ENCODE results near the gene FAM107A. TPM values are rescaled to one million over a fixed set of nuclear protein-coding genes. Genes with fewer than 3 reads are reported as not detected.

The FAM107A gene, protein sequence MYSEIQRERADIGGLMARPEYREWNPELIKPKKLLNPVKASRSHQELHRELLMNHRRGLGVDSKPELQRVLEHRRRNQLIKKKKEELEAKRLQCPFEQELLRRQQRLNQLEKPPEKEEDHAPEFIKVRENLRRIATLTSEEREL
- polyA plus RNA-seq (ENCODE audit: insufficient read length in 4 of 4): 1 to 10 TPM; 3.9 to 6.2 (median 4.7) TPM

DNA sequence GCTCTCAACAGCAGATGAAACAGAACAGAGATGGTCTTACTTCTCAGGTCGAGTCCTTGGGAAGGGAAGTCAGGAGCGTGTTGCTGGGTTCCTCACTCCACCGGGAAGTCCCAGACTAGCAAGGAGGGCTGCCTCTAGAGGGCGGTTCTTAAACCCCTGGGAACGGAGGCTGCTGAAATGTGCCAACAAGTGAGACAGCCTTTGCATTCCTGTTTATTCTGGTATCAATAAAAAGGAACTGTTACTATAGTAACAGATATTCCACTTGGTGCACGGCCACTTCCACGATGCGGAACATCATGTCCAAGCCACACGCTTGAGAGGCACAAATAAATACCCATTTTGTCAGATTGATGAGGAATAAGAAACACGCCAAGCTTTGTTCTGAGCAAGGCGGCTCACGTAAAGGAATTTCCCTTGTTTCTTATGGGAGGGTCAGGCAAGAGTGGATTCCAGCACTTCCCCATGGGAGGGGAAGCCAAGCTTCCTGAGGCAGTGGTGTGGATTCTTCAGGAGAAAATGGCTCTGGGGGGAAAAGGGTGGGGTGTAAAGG is at the start of gene FAM107A:
TSS of gene FAM107A (minus strand) at position 123 of the 553 bp plus-strand sequence. CDS start 7,531 bp downstream, outside the sequence.
- no peak for DNase-seq (ENCODE audit: low read depth in 4 of 4, low spot score in 3 of 4)

DNA sequence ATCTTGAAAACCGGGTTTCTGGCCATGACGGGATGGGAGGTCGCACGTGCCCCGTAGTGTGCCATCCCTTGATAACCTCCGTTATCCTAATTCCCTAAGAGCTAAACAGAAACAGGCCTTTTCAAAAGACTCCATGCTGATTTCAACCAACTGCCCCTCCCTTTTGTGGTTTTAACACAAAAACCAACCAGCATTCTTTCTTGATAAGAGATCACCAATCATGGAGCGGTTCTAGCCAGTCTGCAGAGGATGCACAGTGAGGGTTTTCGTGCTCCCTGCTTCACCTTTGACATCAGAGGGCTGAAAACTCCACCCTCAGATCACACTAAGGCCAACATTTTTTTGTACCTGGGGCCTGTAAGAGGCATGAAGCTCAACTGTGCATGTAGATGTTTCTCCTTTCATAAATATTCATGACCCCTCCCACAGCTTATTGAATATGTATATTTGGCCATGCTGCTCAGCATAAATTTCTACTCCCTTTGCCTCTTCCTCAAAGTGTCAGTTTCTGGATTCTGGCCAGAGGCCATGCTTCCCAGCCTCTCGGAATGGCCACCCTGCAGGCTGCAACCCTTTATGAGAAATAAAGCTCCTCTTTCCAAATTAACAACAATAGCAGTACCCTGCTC is 48.1 kb upstream of the FAM107A start:
- no peak for DNase-seq (ENCODE audit: low read depth in 4 of 4, low spot score in 3 of 4)

DNA sequence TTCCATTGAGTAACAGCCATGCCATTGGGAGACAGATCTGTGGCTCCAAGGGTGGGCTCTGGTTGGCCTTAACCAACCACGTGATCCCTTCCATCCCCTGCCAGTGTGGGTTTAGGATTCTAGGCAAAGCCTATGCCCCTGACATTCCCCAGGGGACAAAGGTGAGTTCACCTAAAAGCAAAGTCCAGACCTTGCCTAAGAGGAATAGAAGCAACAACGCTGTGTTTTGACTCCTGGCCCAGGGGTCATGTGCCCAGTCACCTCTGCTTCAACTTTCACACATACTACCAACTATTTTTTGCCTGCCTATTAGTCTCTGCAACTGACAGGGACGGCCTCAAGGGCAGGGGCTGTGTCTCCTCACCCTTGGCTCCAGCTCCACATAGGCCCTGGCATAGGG is 47.4 kb upstream of the FAM107A start:
- no peak for DNase-seq (ENCODE audit: low read depth in 4 of 4, low spot score in 3 of 4)

DNA sequence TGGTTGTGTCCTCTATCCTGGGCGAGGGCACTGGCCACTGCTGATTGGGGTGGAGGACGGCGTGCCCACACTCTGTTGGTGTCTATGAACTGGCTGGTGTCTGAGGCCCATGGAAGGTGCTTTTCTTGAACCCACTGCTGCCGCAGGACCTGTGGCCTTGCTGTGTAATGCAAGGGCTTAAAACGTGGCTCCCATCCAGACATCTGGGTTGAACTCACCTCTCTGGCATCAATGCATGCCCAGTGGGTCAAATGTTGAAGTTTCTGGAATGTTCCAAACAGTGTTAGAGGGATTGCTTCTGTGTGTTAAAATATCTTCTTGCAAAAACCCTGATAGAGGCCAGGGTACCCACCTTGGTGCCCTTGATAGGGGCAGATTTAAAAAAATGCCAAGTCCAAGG is 46.8 kb upstream of the FAM107A start:
- no peak for DNase-seq (ENCODE audit: low read depth in 4 of 4, low spot score in 3 of 4)

DNA sequence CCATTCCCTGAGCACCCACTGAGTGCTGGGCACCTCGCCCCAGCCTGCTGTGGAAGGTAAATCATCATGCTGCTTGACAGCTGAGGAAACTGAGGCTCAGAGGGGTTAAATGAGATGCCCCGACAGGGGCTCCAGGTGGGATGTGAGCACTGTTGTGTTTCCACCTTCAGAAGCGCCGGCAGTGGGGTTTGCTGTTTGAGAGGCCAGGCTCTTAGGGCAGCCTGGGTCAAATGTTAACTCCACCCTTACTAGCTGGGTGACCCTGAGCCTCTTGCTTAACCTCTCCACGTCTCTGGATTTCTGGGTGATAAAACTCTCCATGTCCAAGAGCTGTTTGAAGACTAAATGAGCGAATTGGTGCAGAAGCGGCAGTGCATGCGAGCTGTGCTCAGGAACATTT is 46.3 kb upstream of the FAM107A start:
- DNase-seq (ENCODE audit: low read depth in 4 of 4, low spot score in 3 of 4): no peak

DNA sequence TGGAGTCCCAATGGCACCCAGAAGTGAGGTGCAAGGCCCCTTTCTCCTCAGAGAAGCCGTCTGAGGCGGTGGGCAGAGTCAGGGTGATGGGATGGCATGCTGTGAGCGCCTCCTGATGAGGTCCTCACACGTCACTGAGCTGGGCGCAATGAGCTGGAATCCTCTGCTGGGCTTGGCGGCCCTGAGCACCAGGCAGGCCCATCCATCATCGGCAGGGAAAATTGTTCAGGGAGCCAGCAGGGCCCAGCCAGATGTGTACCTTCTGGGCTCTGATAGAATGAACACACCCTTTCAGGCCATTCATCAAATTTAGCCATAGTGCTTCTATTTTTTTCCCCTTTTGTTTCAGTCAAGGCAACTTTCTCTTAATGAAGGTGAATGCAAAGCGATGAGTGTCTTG is 45.7 kb upstream of the FAM107A start:
- DNase-seq (ENCODE audit: low read depth in 4 of 4, low spot score in 3 of 4): no peak

DNA sequence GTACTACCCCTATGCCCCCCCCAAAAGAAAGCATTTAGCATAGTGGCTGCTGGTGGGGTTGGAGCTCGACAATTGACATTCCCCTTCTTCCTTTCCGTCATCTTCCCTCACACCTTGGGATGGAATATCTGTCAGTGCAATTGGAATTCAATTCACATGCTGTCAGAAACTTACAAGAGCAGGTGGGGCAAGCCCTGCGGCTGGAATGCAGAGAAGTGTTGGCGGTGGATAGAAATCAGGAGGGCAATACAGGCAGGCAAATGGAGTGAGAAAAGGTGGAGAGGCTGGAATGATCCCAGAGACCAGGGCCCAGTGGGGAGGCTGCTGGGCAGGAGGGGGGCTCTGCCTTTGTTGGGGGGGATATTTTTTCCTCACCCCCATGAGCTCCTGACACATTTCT is 45.2 kb upstream of the FAM107A start:
- DNase-seq (ENCODE audit: low read depth in 4 of 4, low spot score in 3 of 4): no peak

DNA sequence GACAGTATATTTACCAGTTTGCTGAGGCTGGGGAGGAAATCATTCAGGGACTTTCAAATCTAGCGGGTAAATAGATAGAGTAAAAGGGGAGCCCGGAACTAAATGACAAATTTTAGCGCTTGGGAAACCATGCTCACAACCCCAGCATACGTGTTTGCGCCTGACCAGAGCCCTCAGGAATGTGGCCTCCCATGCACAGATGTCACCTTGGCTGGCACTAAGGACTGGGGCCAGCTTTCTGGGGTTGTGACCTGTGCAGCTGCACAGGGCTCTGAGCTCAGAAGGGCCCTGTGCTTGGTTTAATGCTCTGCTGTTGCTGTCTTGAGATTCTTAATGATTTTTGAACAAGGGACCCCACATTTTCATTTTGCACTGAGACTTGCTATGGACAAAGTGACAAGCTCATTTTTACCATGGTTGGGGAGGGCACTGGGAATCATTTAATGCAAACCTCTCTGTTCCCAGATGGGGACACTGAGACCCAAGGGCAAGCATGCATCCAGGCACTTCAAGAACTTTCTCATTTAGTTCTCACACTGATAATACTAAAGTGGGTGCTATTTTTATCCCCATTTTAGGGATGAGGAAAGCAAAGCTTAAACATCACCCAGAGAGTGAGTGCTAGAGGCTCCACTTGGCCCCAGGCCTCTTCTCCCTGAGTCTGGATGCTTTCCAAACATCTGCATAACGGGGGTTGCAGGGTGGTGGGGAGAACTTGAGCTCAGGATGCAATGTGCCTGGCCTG is 44.1 kb upstream of the FAM107A start:
- no peak for DNase-seq (ENCODE audit: low read depth in 4 of 4, low spot score in 3 of 4)

DNA sequence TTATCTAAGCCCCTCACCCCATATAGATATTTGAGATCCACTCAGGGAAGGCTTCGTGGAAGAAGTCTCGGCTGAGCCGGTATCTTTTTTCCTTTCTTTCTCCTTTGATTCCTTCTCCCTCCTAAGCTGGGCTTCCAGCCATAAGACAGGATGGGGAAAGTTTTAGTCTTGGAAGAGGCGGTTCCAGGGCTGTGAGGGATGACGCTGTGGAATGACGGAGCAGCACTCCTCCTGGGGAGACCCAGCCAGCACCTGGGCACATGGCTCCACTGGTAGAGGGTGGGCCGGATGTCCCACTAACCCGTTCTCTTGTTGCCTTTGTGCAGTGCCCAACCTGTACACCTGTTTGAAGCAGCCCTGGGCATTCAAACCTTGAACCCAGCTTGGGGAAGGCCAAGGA is 43.2 kb upstream of the FAM107A start:
- DNase-seq (ENCODE audit: low read depth in 4 of 4, low spot score in 3 of 4): no peak

DNA sequence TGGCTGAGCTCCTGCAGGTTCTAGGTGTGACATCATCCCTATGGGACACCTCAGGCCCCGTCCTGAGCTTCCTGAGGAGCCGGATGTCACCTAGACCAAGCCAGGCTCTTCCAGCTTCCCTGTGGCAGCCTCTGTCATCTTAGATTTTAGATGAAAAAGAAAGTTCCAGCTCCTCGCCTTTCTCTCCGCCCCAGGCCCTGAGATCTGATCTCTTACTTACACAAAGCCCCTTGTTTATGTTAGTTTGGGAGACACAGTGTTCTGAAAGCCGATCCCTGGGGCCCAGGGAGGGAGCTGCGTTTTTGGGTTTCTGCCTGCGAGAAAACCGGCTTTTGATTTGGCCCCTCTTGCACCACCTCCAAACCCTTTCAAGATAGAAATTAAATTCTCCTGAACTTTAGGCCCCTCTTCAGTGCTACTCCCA is 40.2 kb upstream of the FAM107A start:
- peak in 2 of 4 donors; percentile 53 to 55 for DNase-seq (ENCODE audit: low read depth in 4 of 4, low spot score in 3 of 4)

DNA sequence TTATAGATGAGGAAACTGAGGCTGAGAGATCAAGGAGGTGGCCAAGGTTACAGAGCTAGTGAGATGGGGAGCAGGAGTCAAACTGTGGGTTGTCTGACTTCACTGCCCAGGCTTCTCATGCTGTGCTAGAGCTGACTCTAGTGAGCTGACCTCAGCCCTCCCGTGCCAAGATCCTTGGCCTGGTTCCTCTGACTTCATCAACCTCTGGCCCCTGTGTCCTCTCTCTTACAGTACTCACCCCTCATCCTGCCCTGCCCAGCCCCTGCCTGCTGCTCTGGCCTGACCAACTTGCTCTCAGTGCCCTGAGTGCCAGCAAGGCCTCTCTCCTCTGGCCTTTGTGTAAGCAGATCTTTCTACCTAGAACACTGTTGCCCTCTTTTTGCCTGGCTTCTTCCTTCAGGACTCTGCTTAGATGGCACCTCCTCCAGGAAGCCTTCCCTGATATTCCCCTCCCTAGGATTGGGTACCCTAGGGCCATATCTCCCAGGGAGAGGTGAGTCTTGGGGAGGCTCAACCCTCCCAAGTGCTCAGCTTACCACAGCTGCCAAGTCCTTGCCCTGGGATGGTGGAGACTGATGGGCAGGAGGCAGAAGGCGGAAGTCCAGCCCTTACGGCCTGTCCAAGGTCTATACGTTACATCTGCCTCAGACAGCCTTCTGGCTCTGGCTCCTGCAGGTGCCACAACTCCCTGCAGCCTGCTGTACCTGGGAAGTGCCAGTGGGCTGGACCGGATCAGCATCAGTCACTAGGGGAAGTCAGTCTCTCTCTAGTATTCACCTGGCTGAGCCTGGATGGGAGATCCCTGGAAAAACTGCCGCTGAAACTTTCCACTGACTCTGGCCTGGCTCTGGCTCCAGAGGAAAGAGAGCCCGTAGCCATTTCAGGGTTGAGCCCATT is 36.3 kb upstream of the FAM107A start:
- DNase-seq (ENCODE audit: low read depth in 4 of 4, low spot score in 3 of 4): no peak

DNA sequence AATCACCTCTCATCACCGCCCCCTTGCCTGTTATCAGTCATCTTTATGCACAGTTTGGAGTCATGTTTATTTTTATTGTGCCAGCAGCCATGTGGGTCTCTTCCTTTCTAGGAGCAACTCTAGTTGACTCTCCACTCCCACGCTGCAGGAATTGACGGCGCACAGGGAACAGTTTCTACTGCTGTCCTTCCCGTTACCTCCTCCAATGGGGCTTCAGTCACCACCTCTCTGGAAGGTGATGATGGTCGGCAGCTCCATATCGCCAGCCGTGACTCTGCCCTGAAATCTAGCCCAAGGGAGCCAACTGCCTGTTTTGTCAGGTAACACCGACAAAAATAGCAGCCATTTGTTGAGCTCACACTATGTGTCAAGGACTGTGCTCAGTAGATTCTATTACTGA is 35.6 kb upstream of the FAM107A start:
- no peak for DNase-seq (ENCODE audit: low read depth in 4 of 4, low spot score in 3 of 4)

DNA sequence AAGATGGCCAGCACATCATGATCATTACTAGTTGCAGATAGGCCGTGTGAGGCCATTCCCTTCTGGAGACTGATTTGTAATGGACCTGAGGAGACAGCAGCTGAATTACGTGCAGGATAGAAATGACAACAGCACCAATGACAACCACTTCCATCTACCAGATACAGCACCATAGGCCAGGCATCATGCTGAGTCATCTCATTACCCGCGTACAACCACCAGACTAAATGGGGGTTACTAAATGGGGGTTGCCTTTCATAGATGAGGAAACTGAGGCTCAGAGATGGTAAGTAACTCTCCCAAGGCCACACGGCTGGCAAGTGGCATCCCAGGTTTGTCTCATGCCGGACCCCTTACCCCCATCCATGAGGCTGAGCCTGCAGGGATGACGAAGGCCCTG is 32.8 kb upstream of the FAM107A start:
- DNase-seq (ENCODE audit: low read depth in 4 of 4, low spot score in 3 of 4): no peak

DNA sequence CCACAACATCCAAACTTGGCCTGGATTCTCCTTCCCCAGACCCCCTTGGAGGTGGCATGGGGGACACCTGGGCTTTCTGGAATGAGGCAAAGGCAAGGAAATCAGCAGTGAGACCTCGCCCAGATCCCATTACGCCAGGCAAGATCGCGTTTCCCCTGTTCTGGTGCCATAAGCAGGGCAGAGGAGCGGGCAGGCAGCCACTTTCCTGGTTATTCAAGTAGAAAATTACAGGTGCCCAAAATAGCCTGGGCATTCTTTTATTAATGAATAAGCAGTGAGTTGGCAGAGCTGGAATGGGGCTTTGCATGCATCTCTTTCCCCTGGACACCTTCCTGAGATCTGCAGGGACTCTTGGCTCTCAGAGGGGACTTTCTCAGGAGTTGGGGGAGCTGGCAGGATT is 31.5 kb upstream of the FAM107A start:
- DNase-seq (ENCODE audit: low read depth in 4 of 4, low spot score in 3 of 4): no peak

DNA sequence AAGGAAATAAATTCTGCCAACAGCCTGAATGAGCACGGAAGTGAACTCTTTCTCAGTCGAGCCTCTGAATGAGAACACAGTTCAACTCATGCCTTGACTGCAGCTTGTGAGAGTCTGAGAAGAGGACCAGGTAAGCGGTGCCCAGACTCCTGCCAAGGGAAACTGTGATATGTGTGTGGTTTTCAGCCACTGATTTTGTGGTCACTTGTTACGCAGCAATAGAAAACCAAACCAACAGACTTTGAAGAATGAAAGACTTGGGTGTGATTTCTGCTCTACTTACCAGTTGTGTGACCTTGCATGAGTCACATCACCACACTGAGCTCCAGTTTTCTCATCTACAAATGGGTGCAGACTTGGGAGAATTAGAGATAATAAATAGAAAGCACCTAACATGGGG is 30.6 kb upstream of the FAM107A start:
- no peak for DNase-seq (ENCODE audit: low read depth in 4 of 4, low spot score in 3 of 4)

DNA sequence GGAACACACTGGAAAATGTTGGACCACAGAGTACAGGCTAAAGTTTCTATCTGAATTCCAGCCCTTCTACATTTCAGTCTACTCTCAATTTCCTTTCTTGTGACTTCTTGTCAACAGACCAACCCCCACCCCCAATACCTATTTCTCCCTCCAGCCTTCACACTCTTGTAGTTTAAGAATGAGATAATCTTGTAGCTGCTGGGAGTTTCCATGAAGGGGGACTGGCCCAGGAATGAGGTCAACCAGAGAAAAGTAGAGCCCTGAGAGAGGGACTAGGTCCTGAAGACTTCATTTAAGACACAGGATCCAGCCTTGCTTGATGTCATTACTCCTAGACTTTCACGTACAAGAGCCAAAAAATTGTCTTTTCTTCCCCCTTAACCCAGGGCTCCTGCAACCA is 29.5 kb upstream of the FAM107A start:
- no peak for DNase-seq (ENCODE audit: low read depth in 4 of 4, low spot score in 3 of 4)

DNA sequence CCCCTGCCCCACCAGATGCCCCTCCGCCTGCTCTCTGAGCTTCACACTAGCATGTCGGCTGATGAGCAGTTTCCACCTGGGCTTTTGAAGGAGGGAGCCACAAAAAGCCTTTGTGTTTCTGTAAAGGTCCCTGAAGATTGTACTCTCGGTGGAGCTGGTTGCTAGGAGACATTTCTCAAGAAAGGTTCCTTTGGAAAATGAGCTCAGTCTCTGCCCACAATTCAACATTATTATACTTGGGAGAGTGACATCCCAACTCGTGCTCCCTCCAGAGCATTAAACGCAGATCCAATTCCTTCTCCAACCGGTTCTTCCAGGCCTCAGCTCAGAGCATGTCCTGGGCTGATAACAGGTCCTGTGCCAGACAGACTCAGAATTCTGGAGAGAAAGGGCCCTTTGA is 26.8 kb upstream of the FAM107A start:
- no peak for DNase-seq (ENCODE audit: low read depth in 4 of 4, low spot score in 3 of 4)

DNA sequence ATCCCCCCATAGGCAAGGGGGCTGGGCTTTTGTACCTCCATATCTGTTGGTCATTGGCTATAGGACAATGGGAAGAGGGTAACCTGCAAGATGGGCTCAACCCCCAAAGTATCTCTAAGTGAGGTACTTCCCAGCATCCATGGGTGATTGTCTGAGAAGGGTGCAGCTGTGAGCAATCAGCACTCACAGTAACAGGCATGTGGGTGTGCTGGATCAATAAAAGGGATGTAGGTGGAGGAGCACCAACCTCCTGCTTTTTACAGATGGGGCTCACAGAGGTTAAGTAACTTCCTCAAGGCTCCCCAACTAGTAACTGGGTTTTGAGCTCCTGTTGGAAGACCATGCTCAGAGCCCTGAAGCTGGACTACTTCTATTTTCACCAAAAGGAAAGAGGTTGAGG is 26.4 kb upstream of the FAM107A start:
- DNase-seq (ENCODE audit: low read depth in 4 of 4, low spot score in 3 of 4): no peak

DNA sequence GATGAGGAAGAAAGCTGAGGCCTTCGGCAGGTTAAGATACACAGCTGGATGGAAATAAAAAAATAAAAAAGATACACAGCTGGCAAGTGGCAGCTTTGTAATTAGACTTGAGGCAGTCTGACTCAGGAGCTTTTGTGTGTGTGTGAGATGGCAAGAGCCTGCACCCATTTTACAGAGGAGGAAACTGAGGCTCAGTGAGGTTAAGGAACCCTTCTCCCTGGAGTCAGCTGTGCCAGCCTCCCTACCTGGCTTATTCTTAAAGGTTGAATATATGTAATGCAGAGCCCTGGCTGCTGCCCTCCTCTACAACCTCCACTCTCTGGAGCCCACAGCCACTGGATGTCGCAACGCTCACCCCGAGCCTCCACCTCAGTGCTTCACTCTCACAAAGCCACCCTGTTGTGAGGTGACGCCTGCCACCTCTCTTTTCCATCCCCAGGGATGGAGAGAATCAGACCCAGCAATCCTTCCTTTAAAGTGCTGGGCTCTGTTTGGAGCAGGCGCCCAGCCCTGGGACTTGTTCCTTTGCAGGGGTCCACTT is 20.6 kb upstream of the FAM107A start:
- DNase-seq (ENCODE audit: low read depth in 4 of 4, low spot score in 3 of 4): no peak

DNA sequence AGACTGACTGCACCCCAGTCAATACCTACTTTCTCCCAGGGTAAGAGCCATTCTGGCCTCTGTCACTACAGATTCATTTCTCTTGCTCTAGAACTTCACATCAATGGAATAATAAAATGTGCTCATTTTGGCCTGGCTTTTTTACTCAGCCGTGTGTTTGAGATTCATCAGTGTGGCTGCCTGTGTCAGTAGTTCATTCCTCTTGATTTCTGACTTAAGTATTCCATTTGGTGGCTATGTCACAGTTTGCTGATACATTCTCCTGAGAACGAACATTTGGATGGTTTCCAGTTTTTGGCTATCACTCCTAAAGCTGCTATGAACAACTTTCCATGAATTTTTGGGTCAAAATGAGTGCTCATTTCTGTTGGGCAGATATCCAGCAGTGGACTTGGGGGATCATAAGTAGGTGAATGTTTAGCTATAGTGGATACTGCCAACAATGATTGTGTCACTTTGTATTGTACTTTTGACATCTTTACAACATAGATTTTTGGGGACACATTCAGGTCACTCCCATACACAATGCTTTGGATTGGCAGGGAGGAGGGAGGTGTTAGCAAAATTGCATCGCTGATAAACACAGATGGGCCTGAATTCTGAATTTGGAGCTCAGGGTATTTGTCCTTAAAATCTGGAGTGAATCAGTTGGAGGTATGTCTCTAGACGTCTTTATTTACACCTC is 19.8 kb upstream of the FAM107A start:
- no peak for DNase-seq (ENCODE audit: low read depth in 4 of 4, low spot score in 3 of 4)
